Heart left ventricle (tissue), 16 donors: ENCODE measurements around the gene LSP1. TPM values are rescaled to one million over a fixed set of nuclear protein-coding genes. Genes with fewer than 3 reads are reported as not detected.

Source experiments
- ATAC-seq, 4 donors: fragments of 200-7000 bp; cut with Tn5 transposase; one replicate each; pipeline ENCODE4 v1.9.1; 2020 to 2022; ENCODE audit warnings: moderate library complexity in 4 of 4, mild to moderate bottlenecking in 3 of 4, moderate number of reproducible peaks in 1 of 4
- DNase-seq, 5 donors: peaks; one replicate each; pipeline ENCODE4 v3.0.0-alpha.2; 2020
- H3K27ac ChIP-seq, 12 donors: fragments of 200-600 bp; sonication (generic) in 4 of 12; one replicate each; pipeline versions ENCODE4 v1.5.0 to v1.8.0; 2016 to 2022; ENCODE audit warnings: mild to moderate bottlenecking in 2 of 12
- H3K27me3 ChIP-seq, 9 donors: fragments of 200-600 bp; sonication (generic) in 2 of 9; one replicate each; pipeline versions ENCODE4 v1.5.1 to v1.8.0; 2016 to 2022; ENCODE audit warnings: mild to moderate bottlenecking in 3 of 9
- H3K36me3 ChIP-seq, 9 donors: fragments of 200-600 bp; sonication (generic) in 2 of 9; one replicate each; pipeline versions ENCODE4 v1.5.0 to v1.8.0; 2018 to 2022; ENCODE audit warnings: mild to moderate bottlenecking in 2 of 9
- H3K4me1 ChIP-seq, 12 donors: fragments of 200-600 bp; sonication (generic) in 4 of 12; one replicate each; pipeline versions ENCODE4 v1.5.0 to v1.8.0; 2016 to 2022; ENCODE audit warnings: mild to moderate bottlenecking in 3 of 12
- H3K4me3 ChIP-seq, 12 donors: fragments of 200-600 bp; sonication (generic) in 4 of 12; one replicate each; pipeline versions ENCODE4 v1.5.0 to v1.8.0; 2017 to 2022; ENCODE audit warnings: mild to moderate bottlenecking in 9 of 12, moderate library complexity in 4 of 12
- H3K9me3 ChIP-seq, 12 donors: fragments of 200-600 bp; sonication (generic) in 4 of 12; one replicate each; pipeline versions ENCODE4 v1.5.0 to v1.8.0; 2016 to 2022; ENCODE audit warnings: mild to moderate bottlenecking in 1 of 12
- POLR2A ChIP-seq, 2 donors: fragments of 450-650 bp; IDR thresholded peaks; one replicate each; pipeline ENCODE4 v1.6.1; 2017; ENCODE audit warnings: antibody characterized with exemption in 2 of 2, mild to moderate bottlenecking in 2 of 2, moderate library complexity in 2 of 2
- WGBS, 4 donors: extraction: QIAGEN DNeasy Blood & Tissue Kit in 2 of 4; methylation state at CpG; one replicate each; pipeline versions ENCODE4 v1.1.5 to v1.1.7; 2013 to 2018; 5-methylcytosine and 5-hydroxymethylcytosine counted together
- intact Hi-C, 10 donors: fragments of 100-400 bp; cut with DNase I; formaldehyde crosslinking; loops; one replicate each; pipeline versions ENCODE4 v1.11.1 to v1.14.2; 2022
- polyA plus RNA-seq, 2 donors: library from polyadenylated mRNA; stranded (reverse); fragments of 200-250 nt; gene quantifications; one replicate each; pipeline ENCODE4 v1.2.3, GENCODE V29; 2013
- total RNA-seq, 9 donors: library from RNA; depleted of rRNA in 2 of 9; stranded (reverse); fragments of >200 nt in 2 of 9; fragmentation: NEBNext Ultra II Directional in 3 of 9; extraction: Animal tissue kit (Norgen Biotek cat#: 25700) in 3 of 9; gene quantifications; one replicate each; pipeline versions ENCODE4 v1.1.0 to v1.2.4, GENCODE V29; 2016 to 2023
- TF ChIP-seq, protein P1 (sequence below), 12 donors: fragments of 200-600 bp; sonication (generic) in 4 of 12; IDR thresholded peaks; one replicate each; pipeline versions ENCODE4 v1.5.0 to v1.8.0; 2018 to 2022; ENCODE audit warnings: antibody characterized with exemption in 12 of 12, mild to moderate bottlenecking in 5 of 12
- donor health status: ischemic (EF 13 %, LVEDD 7.1; RV severe dilation, severe dysfunction).
- donor health status: healthy with polysubstance abuse.
- donor health status: DM: no; HTN: yes; CAD: no.
- donor health status: DM: no; HTN: no; CAD: no.
- donor health status: ischemic (EF 25% LVEDD 6.9; RV normal size, moderate dysfunction).
- donor health status: ischemic (EF 25% LVEDD 5.7; RV mildly dilated, moderate dysfunction).
- donor health status: healthy.
- donor health status: DM: yes; HTN: yes; CAD: no.
- donor health status: ischemic (EF 35%, LVEDD 5.7; RV mildly dilated, moderate dysfunction).
- donor health status: nonischemic (EF 11% LVEDD 7.7; RV severe dilation, severe dysfunction).
- donor health status: DM: yes; HTN: yes; CAD: no.
- donor health status: PGD.
- donor health status: ischemic (EF 29% LVEDD 5.4; RV normal size, mild dysfunction).
- donor health status: nonischemic (EF 23%, LVEDD 6.1; RV moderate dilation, normal function).

LSP1 gene
- total and polyA plus RNA-seq, 11 donors, result 10.0 to 86.8 (median 16.4) TPM

GRCh38 chr11:1919391-1920127 lies 66.7 kb downstream of the LSP1 start, which contains the start of gene TNNT3:
TSS of gene TNNT3 (plus strand) at chr11:1919703. CDS start at chr11:1922875, 3,172 bp downstream.
- peak within 1 kb of the TSS; percentile 2 to 56 (median 39) for H3K4me3 ChIP-seq
- DNase-seq, result peak in 4 of 5 donors; percentile 58 to 72 (median 66)
- H3K36me3 ChIP-seq, result no peaks in the 10 kb centered on the region
- no peaks in the 10 kb centered on the region for H3K27me3 ChIP-seq
- TF ChIP-seq POLR2A (IDR thresholded peaks at IDR 0.05), result peak in 1 of 2 donors; percentile 42
- TF ChIP-seq, protein P1, sequence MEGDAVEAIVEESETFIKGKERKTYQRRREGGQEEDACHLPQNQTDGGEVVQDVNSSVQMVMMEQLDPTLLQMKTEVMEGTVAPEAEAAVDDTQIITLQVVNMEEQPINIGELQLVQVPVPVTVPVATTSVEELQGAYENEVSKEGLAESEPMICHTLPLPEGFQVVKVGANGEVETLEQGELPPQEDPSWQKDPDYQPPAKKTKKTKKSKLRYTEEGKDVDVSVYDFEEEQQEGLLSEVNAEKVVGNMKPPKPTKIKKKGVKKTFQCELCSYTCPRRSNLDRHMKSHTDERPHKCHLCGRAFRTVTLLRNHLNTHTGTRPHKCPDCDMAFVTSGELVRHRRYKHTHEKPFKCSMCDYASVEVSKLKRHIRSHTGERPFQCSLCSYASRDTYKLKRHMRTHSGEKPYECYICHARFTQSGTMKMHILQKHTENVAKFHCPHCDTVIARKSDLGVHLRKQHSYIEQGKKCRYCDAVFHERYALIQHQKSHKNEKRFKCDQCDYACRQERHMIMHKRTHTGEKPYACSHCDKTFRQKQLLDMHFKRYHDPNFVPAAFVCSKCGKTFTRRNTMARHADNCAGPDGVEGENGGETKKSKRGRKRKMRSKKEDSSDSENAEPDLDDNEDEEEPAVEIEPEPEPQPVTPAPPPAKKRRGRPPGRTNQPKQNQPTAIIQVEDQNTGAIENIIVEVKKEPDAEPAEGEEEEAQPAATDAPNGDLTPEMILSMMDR (IDR thresholded peaks at IDR 0.05), result peak in 1 of 12 donors; percentile 24
- peaks cover 12 to 75% (median 48%) of the 10 kb centered on the region in 12 donors for H3K4me1 ChIP-seq
- ATAC-seq, result peak; percentile 16 to 43 (median 32)
- peak within 1 kb of the TSS; percentile 71 to 93 (median 83) for H3K27ac ChIP-seq
- 54 to 66% (median 57%) methylated on average over 15 to 31 of the region's 31 CpGs for WGBS, 4 donors
- intact Hi-C loops, result loop anchor here in 8 of 10 donors (2.0 to 10.0 kb wide), 5 partner anchors 37 to 225 kb away; partner anchors contain the start of genes KRTAP5-6 (in 2 of the 8) and TNNI2 (in 2 of the 8)
- no peaks in the 10 kb centered on the region for H3K9me3 ChIP-seq

- no peak for TF ChIP-seq POLR2A (IDR thresholded peaks at IDR 0.05)
- TF ChIP-seq, protein P1 (IDR thresholded peaks at IDR 0.05), result no peak
- intact Hi-C loops, result loop anchor here in 2 of 10 donors (10.0 kb wide), 2 partner anchors 76 to 226 kb away; partner anchors contain the start of gene KRTAP5-6 (in 1 of the 2)
- H3K27ac ChIP-seq, result peak overlapping the region; percentile 71 to 93 (median 83)
- H3K4me1 ChIP-seq, result peaks cover 12 to 79% (median 48%) of the 10 kb centered on the region in 12 donors
- no peaks in the 10 kb centered on the region for H3K27me3 ChIP-seq
- H3K9me3 ChIP-seq, result no peaks in the 10 kb centered on the region
- DNase-seq (peak in 1 of 5 donors; percentile 30), ATAC-seq (no peak)
- 71 to 85% (median 78%) methylated on average over 25 of the region's 25 CpGs for WGBS, 4 donors
- H3K4me3 ChIP-seq, result peak overlapping the region; percentile 2 to 56 (median 39)
- no peaks in the 10 kb centered on the region for H3K36me3 ChIP-seq
These were observed 67.4 kb downstream of the LSP1 start for GRCh38 chr11:1920128-1920908.

DNA sequence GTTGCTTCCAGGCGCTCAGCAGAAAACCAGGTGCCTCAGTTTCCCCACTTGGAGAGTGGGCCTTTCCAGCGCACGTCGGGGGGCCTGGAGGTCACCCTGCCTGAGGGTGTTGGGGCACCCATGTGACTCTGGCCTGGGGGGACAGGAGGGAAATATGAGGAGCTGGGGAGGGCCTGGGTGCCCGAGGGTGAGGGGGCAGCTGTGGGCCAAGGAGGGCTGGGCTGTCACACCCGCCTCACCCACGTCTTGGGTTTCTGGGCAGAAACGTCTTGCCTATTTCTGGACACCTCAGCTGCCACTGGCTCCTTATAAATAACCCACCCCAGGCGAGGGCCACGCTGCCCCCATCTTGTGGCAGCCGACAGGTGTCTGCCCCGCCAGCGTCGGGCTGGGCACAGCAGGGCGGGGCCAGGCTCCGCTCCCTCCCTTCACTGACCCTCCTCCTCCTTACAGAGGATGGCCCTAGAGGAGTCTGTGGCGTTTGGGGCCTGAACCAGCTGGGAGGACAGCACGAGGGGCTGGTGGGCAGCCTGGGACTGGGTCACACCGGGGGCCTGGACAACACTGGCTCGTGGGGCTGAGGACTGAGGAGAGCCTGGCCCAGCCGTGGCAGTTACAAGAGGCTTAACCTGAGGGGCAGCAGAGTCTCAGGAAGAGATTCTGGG lies 68.2 kb downstream of the LSP1 start:
- H3K4me3 ChIP-seq, result peak overlapping the region in 8 of 12 donors; percentile 13 to 56 (median 44)
- WGBS, 4 donors, result 57 to 66% (median 62%) methylated on average over 18 to 21 of the region's 21 CpGs

More for the DNA sequence above, 68.2 kb downstream of the LSP1 start:
- intact Hi-C loops, result loop anchor here in 2 of 10 donors (10.0 kb wide), 2 partner anchors 76 to 226 kb away; partner anchors contain the start of gene KRTAP5-6 (in 1 of the 2)
- TF ChIP-seq, protein P1 (IDR thresholded peaks at IDR 0.05), result no peak
- no peak for TF ChIP-seq POLR2A (IDR thresholded peaks at IDR 0.05)
- peak in 1 of 5 donors; percentile 31 for DNase-seq
- H3K4me1 ChIP-seq, result peaks cover 12 to 87% (median 48%) of the 10 kb centered on the region in 12 donors
- no peaks in the 10 kb centered on the region for H3K9me3 ChIP-seq
- ATAC-seq, result no peak
- H3K27me3 ChIP-seq, result no peaks in the 10 kb centered on the region
- no peaks in the 10 kb centered on the region for H3K36me3 ChIP-seq
- peak overlapping the region; percentile 71 to 93 (median 84) for H3K27ac ChIP-seq
